Iris pigment epithelial cell (primary cell): Measurements from ENCODE around the gene GNLY.

Experiments
- DNase-seq: peaks from one replicate; pipeline ENCODE4 v3.0.0-alpha.2; 2011; ENCODE audit warnings: low read depth

GNLY gene

GRCh38 chr2:85744741-85745601 is 50.8 kb downstream of the GNLY start:
- DNase-seq, result peak; percentile 57

- DNase-seq, result no peak
These were observed 51.5 kb downstream of the GNLY start for GRCh38 chr2:85745619-85746018.

GRCh38 chr2:85746321-85747004 is 52.3 kb downstream of the GNLY start:
- no peak for DNase-seq

GRCh38 chr2:85747441-85747840 is 53.3 kb downstream of the GNLY start:
- DNase-seq, result no peak

- no peak for DNase-seq
These were observed 54.0 kb downstream of the GNLY start for GRCh38 chr2:85748039-85748734.
